Activated gamma-delta T cell treated with anti-CD3 and anti-CD28 coated beads, Interleukin-2, amount 50 U/mL, for 16 hours (primary cell): ENCODE results near the gene AKAP9.
"Not testable (repeated sequence)": the region's sequence is repeated elsewhere in the genome, so short reads cannot be mapped to it uniquely, and the experiment has no call there.

ENCODE experiments used
- DNase-seq: peaks from one replicate; pipeline ENCODE4 v3.0.0-alpha.2; 2020; ENCODE audit warnings: low read depth

AKAP9 gene

GRCh38 chr7:92064438-92065029 lies 123.9 kb downstream of the AKAP9 start:
- no peak for DNase-seq

- no peak for DNase-seq
These were observed 130.4 kb downstream of the AKAP9 start for GRCh38 chr7:92071032-92071431.

GRCh38 chr7:92072121-92072520 lies 131.5 kb downstream of the AKAP9 start:
- DNase-seq: no peak

GRCh38 chr7:92072708-92073107 lies 132.0 kb downstream of the AKAP9 start:
- no peak for DNase-seq

GRCh38 chr7:92075455-92076158 lies 134.9 kb downstream of the AKAP9 start:
- DNase-seq: no peak

- no peak for DNase-seq
These were observed 135.8 kb downstream of the AKAP9 start for GRCh38 chr7:92076509-92076908.

- not testable (repeated sequence) for DNase-seq
These were observed 143.3 kb downstream of the AKAP9 start for GRCh38 chr7:92083922-92084321.

GRCh38 chr7:92088266-92088665 lies 147.6 kb downstream of the AKAP9 start:
- DNase-seq: no peak

- DNase-seq: no peak
These were observed 151.5 kb downstream of the AKAP9 start for GRCh38 chr7:92092210-92092609.

- DNase-seq: no peak
These were observed 154.7 kb downstream of the AKAP9 start for GRCh38 chr7:92095380-92095779.

GRCh38 chr7:92100534-92100933 lies 159.9 kb downstream of the AKAP9 start:
- DNase-seq: no peak

- not testable (repeated sequence) for DNase-seq
These were observed 162.2 kb downstream of the AKAP9 start for GRCh38 chr7:92102862-92103261.

GRCh38 chr7:92108821-92109220 lies 168.2 kb downstream of the AKAP9 start:
- no peak for DNase-seq

- no peak for DNase-seq
These were observed 170.2 kb downstream of the AKAP9 start for GRCh38 chr7:92110857-92111256.

- no peak for DNase-seq
These were observed 175.2 kb downstream of the AKAP9 start for GRCh38 chr7:92115821-92116220.

- no peak for DNase-seq
These were observed 176.3 kb downstream of the AKAP9 start for GRCh38 chr7:92116949-92117348.

GRCh38 chr7:92119213-92119759 lies 178.6 kb downstream of the AKAP9 start:
- no peak for DNase-seq

GRCh38 chr7:92121681-92122080 lies 181.0 kb downstream of the AKAP9 start:
- no peak for DNase-seq

GRCh38 chr7:92131093-92131492 lies 190.4 kb downstream of the AKAP9 start:
- no peak for DNase-seq

- DNase-seq: no peak
These were observed 191.2 kb downstream of the AKAP9 start for GRCh38 chr7:92131764-92132330.

GRCh38 chr7:92133133-92133736 lies 192.6 kb downstream of the AKAP9 start:
- DNase-seq: no peak

GRCh38 chr7:92133737-92134270 lies 193.1 kb downstream of the AKAP9 start:
- DNase-seq: peak; percentile 44
